CD4-positive, alpha-beta T cell (primary cell): ENCODE results near the gene ZNF397. TPM values are rescaled to one million over a fixed set of nuclear protein-coding genes. Genes with fewer than 3 reads are reported as not detected.
"Not testable (repeated sequence)": the region's sequence is repeated elsewhere in the genome, so short reads cannot be mapped to it uniquely, and the experiment has no call there.

Experiments used
- ATAC-seq: fragments of 200-7000 bp; cut with Tn5 transposase; one replicate; pipeline ENCODE4 v1.10.0; 2022; ENCODE audit warnings: mild to moderate bottlenecking; ENCODE audit not compliant: poor library complexity
- CTCF ChIA-PET: fragments of 350-600 bp; sonication (Branson Sonifier 250); formaldehyde crosslinking; loops from one replicate; lab custom pipeline; 2021; ENCODE audit warnings: antibody characterized with exemption, inconsistent platforms; lab: Charles Lee
- POLR2A ChIA-PET: fragments of 350-600 bp; sonication (Branson Sonifier 250); formaldehyde crosslinking; loops from one replicate; lab custom pipeline; 2021; ENCODE audit warnings: antibody characterized with exemption, inconsistent platforms; lab: Charles Lee
- DNase-seq, 14 experiments: peaks; one replicate each; pipeline ENCODE4 v3.0.0-alpha.2; 2013 to 2020; ENCODE audit warnings: mixed read lengths in 2 of 14
- H3K27ac ChIP-seq, 2 donors: one replicate each; pipeline versions ENCODE4 v1.5.1 to v1.7.0; 2013; ENCODE audit warnings: low read length in 2 of 2, low read depth in 1 of 2, mild to moderate bottlenecking in 1 of 2
- H3K27me3 ChIP-seq, 2 experiments: 1 replicate in 1 of 2; 2 replicates in 1 of 2; pipeline versions ENCODE4 v1.6.1 to v1.7.0; 2013; ENCODE audit warnings: low read length in 2 of 2, control low read depth in 1 of 2, mild to moderate bottlenecking in 1 of 2, moderate library complexity in 1 of 2; ENCODE audit not compliant: insufficient read depth in 2 of 2, control insufficient read depth in 1 of 2
- H3K36me3 ChIP-seq: one replicate; pipeline ENCODE4 v1.6.1; 2013; ENCODE audit warnings: low read length, control low read depth; ENCODE audit not compliant: insufficient read depth
- H3K4me1 ChIP-seq: one replicate; pipeline ENCODE4 v1.6.1; 2013; ENCODE audit warnings: low read length, control low read depth; ENCODE audit not compliant: insufficient read depth
- H3K4me3 ChIP-seq: one replicate; pipeline ENCODE4 v1.5.1; 2013; ENCODE audit warnings: mild to moderate bottlenecking, low read length, moderate library complexity
- H3K9me3 ChIP-seq, 2 experiments: 1 replicate in 1 of 2; 2 replicates in 1 of 2; pipeline versions ENCODE4 v1.6.1 to v1.7.0; 2013; ENCODE audit warnings: low read length in 2 of 2, mild to moderate bottlenecking in 2 of 2, control low read depth in 1 of 2, moderate library complexity in 1 of 2; ENCODE audit not compliant: control insufficient read depth in 1 of 2, insufficient read depth in 1 of 2
- H3K27ac Mint-ChIP-seq: one replicate; pipeline ENCODE4 v1.8.0; 2020; ENCODE audit warnings: mixed read lengths
- H3K27me3 Mint-ChIP-seq: one replicate; pipeline ENCODE4 v1.8.0; 2021; ENCODE audit warnings: mixed read lengths
- H3K36me3 Mint-ChIP-seq: one replicate; pipeline ENCODE4 v1.8.0; 2021; ENCODE audit warnings: low read depth, mixed read lengths
- H3K4me1 Mint-ChIP-seq: one replicate; pipeline ENCODE4 v1.8.0; 2021; ENCODE audit warnings: low read depth, mixed read lengths
- H3K4me3 Mint-ChIP-seq: one replicate; pipeline ENCODE4 v1.8.0; 2020; ENCODE audit warnings: mild to moderate bottlenecking, mixed read lengths
- H3K9me3 Mint-ChIP-seq: one replicate; pipeline ENCODE4 v1.8.0; 2020; ENCODE audit warnings: mixed read lengths
- intact Hi-C, 2 experiments: fragments of 100-400 bp; cut with DNase I in 1 of 2; cut with micrococcal nuclease in 1 of 2; formaldehyde crosslinking; loops; one replicate each; pipeline versions ENCODE4 v1.15.1 to v1.9.0; 2023 to 2025; cut with DNase I, micrococcal nuclease
- total RNA-seq, 174 experiments: library from RNA in 2 of 174; stranded (reverse) in 2 of 174; gene quantifications; one replicate each; pipeline ENCODE4 v1.2.3 and lab custom pipeline; 2021 to 2026
- TF ChIP-seq, protein P1 (sequence below): fragments of 200-600 bp; IDR thresholded peaks from one replicate; pipeline ENCODE4 v1.8.0; 2022; ENCODE audit warnings: antibody characterized with exemption, mild to moderate bottlenecking

ZNF397 gene
- total RNA-seq, 2 experiments from 2014 or later, result 7.6 to 10.0 TPM

DNA sequence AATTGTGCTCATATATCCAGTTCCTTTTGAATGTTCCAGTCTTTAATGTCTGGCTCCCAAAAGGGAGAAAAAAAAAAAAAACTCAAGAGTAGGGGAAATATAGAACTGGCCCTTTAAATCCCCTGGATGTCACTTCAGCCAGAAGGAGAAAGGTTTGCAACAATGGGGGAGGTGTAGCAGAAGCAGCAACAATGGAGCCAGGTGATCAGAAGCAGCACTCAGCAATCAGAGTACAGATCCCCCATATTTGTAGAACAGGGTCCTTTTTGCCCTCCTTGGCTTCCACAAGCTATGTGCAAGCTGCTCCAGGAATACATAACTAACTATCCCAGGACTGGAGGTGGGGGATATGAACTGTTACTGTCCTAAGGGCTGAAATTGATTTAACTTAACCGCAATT, 25.8 kb upstream of the ZNF397 start:
- no peaks in the 10 kb centered on the region for H3K36me3 Mint-ChIP-seq
- no peak overlapping the region for H3K27ac Mint-ChIP-seq
- no peaks in the 10 kb centered on the region for H3K4me1 Mint-ChIP-seq
- Histone ChIP-seq H3K27me3 (no peaks in the 10 kb centered on the region), H3K4me3 (no peak overlapping the region), H3K4me1 (no peaks in the 10 kb centered on the region), H3K9me3 (no peaks in the 10 kb centered on the region), H3K36me3 (no peaks in the 10 kb centered on the region), H3K27ac (no peak overlapping the region)
- DNase-seq (no peak), ATAC-seq (no peak)
- TF ChIP-seq, protein P1, sequence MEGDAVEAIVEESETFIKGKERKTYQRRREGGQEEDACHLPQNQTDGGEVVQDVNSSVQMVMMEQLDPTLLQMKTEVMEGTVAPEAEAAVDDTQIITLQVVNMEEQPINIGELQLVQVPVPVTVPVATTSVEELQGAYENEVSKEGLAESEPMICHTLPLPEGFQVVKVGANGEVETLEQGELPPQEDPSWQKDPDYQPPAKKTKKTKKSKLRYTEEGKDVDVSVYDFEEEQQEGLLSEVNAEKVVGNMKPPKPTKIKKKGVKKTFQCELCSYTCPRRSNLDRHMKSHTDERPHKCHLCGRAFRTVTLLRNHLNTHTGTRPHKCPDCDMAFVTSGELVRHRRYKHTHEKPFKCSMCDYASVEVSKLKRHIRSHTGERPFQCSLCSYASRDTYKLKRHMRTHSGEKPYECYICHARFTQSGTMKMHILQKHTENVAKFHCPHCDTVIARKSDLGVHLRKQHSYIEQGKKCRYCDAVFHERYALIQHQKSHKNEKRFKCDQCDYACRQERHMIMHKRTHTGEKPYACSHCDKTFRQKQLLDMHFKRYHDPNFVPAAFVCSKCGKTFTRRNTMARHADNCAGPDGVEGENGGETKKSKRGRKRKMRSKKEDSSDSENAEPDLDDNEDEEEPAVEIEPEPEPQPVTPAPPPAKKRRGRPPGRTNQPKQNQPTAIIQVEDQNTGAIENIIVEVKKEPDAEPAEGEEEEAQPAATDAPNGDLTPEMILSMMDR, result no peak
- POLR2A ChIA-PET, result no interaction called here
- no peak overlapping the region for H3K4me3 Mint-ChIP-seq
- intact Hi-C loops, result no loop called here
- no peaks in the 10 kb centered on the region for H3K27me3 Mint-ChIP-seq
- no peaks in the 10 kb centered on the region for H3K9me3 Mint-ChIP-seq
- CTCF ChIA-PET, result no interaction called here

DNA sequence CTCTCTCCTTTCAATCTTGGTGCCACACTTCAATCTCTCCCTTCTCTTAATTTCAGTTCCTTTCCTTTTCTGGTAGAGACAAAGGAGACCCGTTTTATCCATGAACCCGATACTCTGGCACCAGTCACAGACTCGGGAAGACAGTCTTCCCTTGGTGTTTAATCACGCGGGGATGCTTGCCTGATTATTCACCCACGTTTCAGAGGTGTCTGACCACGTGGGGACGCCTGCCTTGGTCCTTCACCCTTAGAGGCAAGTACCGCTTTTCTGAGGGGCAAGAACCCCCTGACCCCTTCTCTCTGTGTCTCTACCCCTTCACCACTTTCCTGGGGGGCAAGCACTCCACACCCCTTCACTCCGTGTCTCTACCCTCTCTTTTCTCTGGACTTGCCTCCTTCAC, 24.2 kb upstream of the ZNF397 start:
- H3K4me1 Mint-ChIP-seq, DNase-seq, H3K4me3 ChIP-seq, H3K4me1 ChIP-seq, H3K36me3 Mint-ChIP-seq, CTCF ChIA-PET, ATAC-seq, H3K36me3 ChIP-seq, intact Hi-C loops, H3K9me3 Mint-ChIP-seq, H3K27me3 Mint-ChIP-seq, H3K4me3 Mint-ChIP-seq, H3K27ac Mint-ChIP-seq, POLR2A ChIA-PET, H3K27ac ChIP-seq, H3K9me3 ChIP-seq, H3K27me3 ChIP-seq: not testable (repeated sequence)

DNA sequence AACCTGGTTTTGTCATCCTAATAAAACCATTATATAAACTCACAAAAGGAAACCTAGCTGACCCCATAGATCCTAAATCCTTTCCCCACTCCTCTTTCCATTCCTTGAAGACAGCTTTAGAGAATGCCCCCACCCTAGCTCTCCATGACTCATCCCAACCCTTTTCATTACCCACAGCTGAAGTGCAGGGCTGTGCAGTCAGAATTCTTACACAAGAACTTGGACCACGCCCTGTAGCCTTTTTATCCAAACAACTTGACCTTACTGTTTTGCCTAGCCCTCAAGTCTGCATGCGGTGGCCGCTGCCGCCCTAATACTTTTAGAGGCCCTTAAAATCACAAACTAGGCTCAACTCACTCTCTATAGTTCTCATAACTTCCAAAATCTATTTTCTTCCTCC, 21.5 kb upstream of the ZNF397 start:
- intact Hi-C loops, H3K36me3 Mint-ChIP-seq, H3K27ac ChIP-seq, H3K27ac Mint-ChIP-seq, ATAC-seq, CTCF ChIA-PET, H3K27me3 Mint-ChIP-seq, H3K9me3 Mint-ChIP-seq, H3K9me3 ChIP-seq, H3K4me1 ChIP-seq, H3K4me1 Mint-ChIP-seq, H3K4me3 ChIP-seq, H3K4me3 Mint-ChIP-seq, H3K27me3 ChIP-seq, H3K36me3 ChIP-seq, DNase-seq, POLR2A ChIA-PET: not testable (repeated sequence)

DNA sequence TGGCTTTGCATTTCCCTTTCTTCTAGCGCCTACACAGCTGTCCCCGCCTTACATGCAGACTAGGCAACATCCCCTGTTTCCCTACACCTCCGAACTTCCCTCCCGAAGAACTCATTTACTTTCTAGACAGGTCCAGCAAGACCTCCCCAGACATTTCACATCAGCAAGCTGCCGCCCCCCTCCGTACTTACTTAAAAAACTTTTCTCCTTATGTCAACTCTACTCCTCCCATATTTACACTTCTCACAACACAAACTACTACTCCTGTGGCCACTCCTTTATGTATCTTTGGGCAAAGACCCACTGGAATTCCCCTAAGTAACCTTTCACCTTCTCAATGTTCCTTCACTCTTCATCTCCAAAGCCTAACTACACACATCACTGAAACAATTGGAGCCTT, 20.4 kb upstream of the ZNF397 start:
- ATAC-seq, result no peak
- no peak overlapping the region for H3K4me3 ChIP-seq
- TF ChIP-seq, protein P1, result no peak
- DNase-seq, result no peak
- ChIA-PET CTCF (no interaction called here), POLR2A (no interaction called here)
- H3K27me3 ChIP-seq, result no peaks in the 10 kb centered on the region
- no peak overlapping the region for H3K4me3 Mint-ChIP-seq
- H3K36me3 Mint-ChIP-seq, result no peaks in the 10 kb centered on the region
- H3K27ac ChIP-seq, result no peak overlapping the region
- no peaks in the 10 kb centered on the region for H3K27me3 Mint-ChIP-seq
- no peaks in the 10 kb centered on the region for H3K9me3 ChIP-seq
- intact Hi-C loops, result no loop called here
- no peaks in the 10 kb centered on the region for H3K36me3 ChIP-seq
- no peaks in the 10 kb centered on the region for H3K4me1 Mint-ChIP-seq
- H3K4me1 ChIP-seq, result no peaks in the 10 kb centered on the region
- H3K27ac Mint-ChIP-seq, result no peak overlapping the region
- H3K9me3 Mint-ChIP-seq, result no peaks in the 10 kb centered on the region
